Breast epithelium (tissue), 4 donors: ENCODE measurements around the gene SPATA6. TPM values are rescaled to one million over a fixed set of nuclear protein-coding genes. Genes with fewer than 3 reads are reported as not detected.
"Not testable (repeated sequence)": the region's sequence is repeated elsewhere in the genome, so short reads cannot be mapped to it uniquely, and the experiment has no call there.

Experiments used
- DNase-seq, 2 donors: peaks; one replicate each; pipeline ENCODE4 v3.0.0-alpha.2; 2019; ENCODE audit warnings: low spot score in 2 of 2
- H3K27ac ChIP-seq, 2 donors: fragments of 200-600 bp; sonication (generic) in 1 of 2; one replicate each; pipeline ENCODE4 v1.5.1; 2016 to 2019; ENCODE audit warnings: mild to moderate bottlenecking in 1 of 2
- H3K27me3 ChIP-seq, 2 donors: fragments of 200-600 bp; sonication (generic) in 1 of 2; one replicate each; pipeline versions ENCODE4 v1.5.1 to v1.6.0; 2017 to 2019; ENCODE audit warnings: control low read depth in 1 of 2, mild to moderate bottlenecking in 1 of 2
- H3K36me3 ChIP-seq: fragments of 200-600 bp; one replicate; pipeline ENCODE4 v1.5.1; 2019
- H3K4me1 ChIP-seq, 2 donors: fragments of 200-600 bp; sonication (generic); one replicate each; pipeline ENCODE4 v1.5.1; 2016 to 2019; ENCODE audit warnings: control low read depth in 1 of 2
- H3K4me3 ChIP-seq, 3 donors: fragments of 200-600 bp; sonication (generic); 1 replicate in 2 of 3; 2 replicates in 1 of 3; pipeline ENCODE4 v1.5.1; 2016 to 2019; ENCODE audit warnings: mild to moderate bottlenecking in 3 of 3, moderate library complexity in 2 of 3
- H3K9me3 ChIP-seq, 2 donors: fragments of 200-600 bp; sonication (generic) in 1 of 2; one replicate each; pipeline ENCODE4 v1.5.1; 2016 to 2019; ENCODE audit warnings: control low read depth in 1 of 2
- POLR2A ChIP-seq: fragments of 450-650 bp; IDR thresholded peaks from one replicate; pipeline ENCODE4 v1.6.1; 2016; ENCODE audit warnings: antibody characterized with exemption, mild to moderate bottlenecking, moderate library complexity
- POLR2AphosphoS5 ChIP-seq, 3 donors: sonication (generic); formaldehyde crosslinking; IDR thresholded peaks; one replicate each; pipeline ENCODE4 v1.6.1; 2017; ENCODE audit warnings: antibody characterized with exemption in 3 of 3
- intact Hi-C: fragments of 100-400 bp; cut with DNase I; formaldehyde crosslinking; loops from one replicate; pipeline ENCODE4 v1.15.1; 2023; ENCODE audit warnings: low total_unique reads
- total RNA-seq, 3 donors: library from RNA; depleted of rRNA; stranded (reverse); fragments of >200 nt; gene quantifications; one replicate each; pipeline ENCODE4 v1.1.0, GENCODE V29; 2016
- TF ChIP-seq, protein P1 (sequence below), 3 donors: fragments of 450-650 bp; IDR thresholded peaks; one replicate each; pipeline ENCODE4 v1.5.1; 2016 to 2017; ENCODE audit warnings: antibody characterized with exemption in 3 of 3, mild to moderate bottlenecking in 3 of 3, moderate library complexity in 3 of 3

SPATA6 gene
- total RNA-seq, 3 donors from 2014 or later, result 25.6 to 43.3 (median 34.7) TPM

DNA sequence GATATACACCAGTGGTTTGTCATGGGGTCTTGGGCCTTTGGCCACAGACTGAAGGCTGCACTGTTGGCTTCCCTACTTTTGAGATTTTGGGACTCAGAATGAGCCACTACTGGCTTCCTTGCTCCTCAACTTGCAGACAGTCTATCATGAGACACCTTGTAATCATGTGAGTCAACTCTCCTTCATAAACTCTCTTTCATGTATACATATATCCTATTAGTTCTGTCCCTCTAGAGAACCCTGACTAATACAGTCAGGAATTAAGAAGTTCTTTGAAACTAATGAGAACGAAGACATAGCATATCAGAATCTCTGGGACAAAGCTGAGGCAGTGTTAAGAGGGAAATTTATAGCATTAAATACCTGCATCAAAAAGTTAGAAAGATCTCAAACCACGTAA lies 138.7 kb downstream of the SPATA6 start:
- H3K4me3 ChIP-seq, result no peak overlapping the region
- H3K27me3 ChIP-seq, result no peaks in the 10 kb centered on the region
- H3K4me1 ChIP-seq, result no peaks in the 10 kb centered on the region
- TF ChIP-seq POLR2A (no peak), POLR2AphosphoS5 (IDR thresholded peaks at IDR 0.05) (no peak)
- TF ChIP-seq, protein P1, sequence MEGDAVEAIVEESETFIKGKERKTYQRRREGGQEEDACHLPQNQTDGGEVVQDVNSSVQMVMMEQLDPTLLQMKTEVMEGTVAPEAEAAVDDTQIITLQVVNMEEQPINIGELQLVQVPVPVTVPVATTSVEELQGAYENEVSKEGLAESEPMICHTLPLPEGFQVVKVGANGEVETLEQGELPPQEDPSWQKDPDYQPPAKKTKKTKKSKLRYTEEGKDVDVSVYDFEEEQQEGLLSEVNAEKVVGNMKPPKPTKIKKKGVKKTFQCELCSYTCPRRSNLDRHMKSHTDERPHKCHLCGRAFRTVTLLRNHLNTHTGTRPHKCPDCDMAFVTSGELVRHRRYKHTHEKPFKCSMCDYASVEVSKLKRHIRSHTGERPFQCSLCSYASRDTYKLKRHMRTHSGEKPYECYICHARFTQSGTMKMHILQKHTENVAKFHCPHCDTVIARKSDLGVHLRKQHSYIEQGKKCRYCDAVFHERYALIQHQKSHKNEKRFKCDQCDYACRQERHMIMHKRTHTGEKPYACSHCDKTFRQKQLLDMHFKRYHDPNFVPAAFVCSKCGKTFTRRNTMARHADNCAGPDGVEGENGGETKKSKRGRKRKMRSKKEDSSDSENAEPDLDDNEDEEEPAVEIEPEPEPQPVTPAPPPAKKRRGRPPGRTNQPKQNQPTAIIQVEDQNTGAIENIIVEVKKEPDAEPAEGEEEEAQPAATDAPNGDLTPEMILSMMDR (IDR thresholded peaks at IDR 0.05), result no peak
- no peak for DNase-seq
- no peak overlapping the region for H3K27ac ChIP-seq
- H3K9me3 ChIP-seq, result peaks cover 5 to 25% of the 10 kb centered on the region in 2 donors
- no peaks in the 10 kb centered on the region for H3K36me3 ChIP-seq
- intact Hi-C loops, result no loop called here

DNA sequence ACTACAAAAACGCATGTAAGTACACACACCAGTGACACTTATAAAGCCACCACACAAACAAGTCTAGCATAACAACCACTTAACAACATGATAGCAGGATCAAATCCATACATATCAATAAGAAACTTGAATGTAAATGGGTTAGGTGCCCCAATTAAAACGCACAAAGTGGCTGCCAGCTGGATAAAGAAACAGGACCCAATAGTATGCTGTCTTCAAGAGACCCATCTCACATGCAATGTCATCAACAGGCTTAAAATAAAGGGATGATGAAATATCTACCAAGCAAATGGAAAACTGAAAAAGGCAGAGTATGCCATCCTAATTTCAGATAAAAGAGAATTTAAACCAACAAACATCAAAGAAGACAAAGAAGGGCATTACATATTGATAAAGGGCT lies 139.9 kb downstream of the SPATA6 start:
- TF ChIP-seq, protein P1 (IDR thresholded peaks at IDR 0.05), result no peak
- TF ChIP-seq POLR2A (no peak), POLR2AphosphoS5 (IDR thresholded peaks at IDR 0.05) (no peak)
- Histone ChIP-seq H3K27me3 (no peaks in the 10 kb centered on the region), H3K4me1 (no peaks in the 10 kb centered on the region), H3K36me3 (no peaks in the 10 kb centered on the region), H3K9me3 (peaks cover 5 to 25% of the 10 kb centered on the region in 2 donors), H3K4me3 (no peak overlapping the region), H3K27ac (no peak overlapping the region)
- intact Hi-C loops, result no loop called here
- no peak for DNase-seq

DNA sequence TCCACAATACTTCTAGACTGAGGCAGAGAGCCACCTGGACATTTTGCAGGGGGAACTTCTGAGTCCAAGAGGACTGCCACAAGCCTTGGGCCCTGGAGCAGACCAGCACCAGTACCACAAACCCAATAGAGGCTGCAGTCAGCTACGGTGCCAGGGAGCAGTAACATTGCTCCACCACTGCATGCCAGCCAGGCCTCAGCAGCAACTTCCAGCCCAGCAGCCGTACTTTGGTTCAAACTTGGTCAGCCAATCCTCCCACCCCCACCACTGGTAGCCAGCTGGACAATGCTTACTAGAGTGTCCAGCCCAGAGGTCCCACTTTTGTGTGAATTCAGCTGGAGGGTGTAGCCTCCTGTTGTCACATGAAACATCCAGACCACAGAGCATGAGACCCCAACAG lies 142.1 kb downstream of the SPATA6 start:
- no peak for DNase-seq
- TF ChIP-seq POLR2AphosphoS5 (IDR thresholded peaks at IDR 0.05), result no peak
- no peak for TF ChIP-seq POLR2A
- TF ChIP-seq, protein P1 (IDR thresholded peaks at IDR 0.05), result no peak
- no peaks in the 10 kb centered on the region for H3K36me3 ChIP-seq
- H3K9me3 ChIP-seq, result peaks cover 15 to 44% of the 10 kb centered on the region in 2 donors
- no peaks in the 10 kb centered on the region for H3K4me1 ChIP-seq
- intact Hi-C loops, result loop anchor here (10.0 kb wide), 1 partner anchor 65 kb away; no protein-coding TSS in a partner anchor
- H3K27ac ChIP-seq, result no peak overlapping the region
- H3K4me3 ChIP-seq, result no peak overlapping the region
- no peaks in the 10 kb centered on the region for H3K27me3 ChIP-seq

DNA sequence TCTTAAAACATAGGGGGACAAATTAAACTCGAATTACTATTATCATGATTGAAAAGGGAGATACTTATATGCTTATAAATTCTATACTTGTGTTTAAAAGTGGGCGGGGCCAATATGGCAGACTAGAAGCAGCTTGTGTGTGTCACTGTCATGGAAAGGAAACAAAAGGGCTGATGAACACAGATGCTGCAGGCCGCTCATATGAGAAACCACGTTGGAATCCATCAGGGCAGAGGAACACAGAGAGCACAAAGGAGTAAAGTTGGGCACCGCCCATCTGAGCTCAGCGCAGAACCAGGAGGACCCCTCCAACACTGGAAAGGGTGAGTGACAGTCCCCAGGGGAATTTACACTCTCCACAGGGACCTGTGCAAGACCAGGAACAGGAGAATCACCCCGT lies 142.5 kb downstream of the SPATA6 start:
- H3K36me3 ChIP-seq, result no peaks in the 10 kb centered on the region
- no peak for DNase-seq
- H3K27me3 ChIP-seq, result no peaks in the 10 kb centered on the region
- intact Hi-C loops, result loop anchor here (10.0 kb wide), 1 partner anchor 65 kb away; no protein-coding TSS in a partner anchor
- H3K27ac ChIP-seq, result no peak overlapping the region
- no peaks in the 10 kb centered on the region for H3K4me1 ChIP-seq
- H3K4me3 ChIP-seq, result no peak overlapping the region
- TF ChIP-seq, protein P1 (IDR thresholded peaks at IDR 0.05), result no peak
- no peak for TF ChIP-seq POLR2A
- no peak for TF ChIP-seq POLR2AphosphoS5 (IDR thresholded peaks at IDR 0.05)
- peaks cover 17 to 48% of the 10 kb centered on the region in 2 donors for H3K9me3 ChIP-seq

DNA sequence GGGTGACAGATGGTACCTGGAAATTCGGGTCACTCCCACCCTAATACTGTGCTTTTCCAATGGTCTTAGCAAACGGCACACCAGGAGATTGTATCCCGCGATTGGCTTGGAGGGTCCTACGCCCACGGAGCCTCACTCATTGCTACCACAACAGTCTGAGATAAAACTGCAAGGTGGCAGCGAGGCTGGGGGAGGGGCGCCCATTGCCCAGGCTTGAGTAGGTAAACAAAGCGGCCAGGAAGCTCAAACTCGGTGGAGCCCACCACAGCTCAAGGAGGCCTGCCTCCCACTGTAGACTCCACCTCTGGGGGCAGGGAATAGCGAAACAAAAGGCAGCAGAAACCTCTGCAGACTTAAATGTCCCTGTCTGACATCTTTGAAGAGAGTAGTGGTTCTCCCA lies 160.2 kb downstream of the SPATA6 start:
- H3K4me1 ChIP-seq, H3K36me3 ChIP-seq, H3K27ac ChIP-seq, DNase-seq, H3K4me3 ChIP-seq, intact Hi-C loops, H3K27me3 ChIP-seq: not testable (repeated sequence)
- H3K9me3 ChIP-seq, result peaks cover 17% of the 10 kb centered on the region in 2 donors
